HEK293T (cell line): ENCODE results near the gene TBC1D8.

Experiments used
- CTCF ChIA-PET: fragments of 350-600 bp; formaldehyde crosslinking; extraction: SDS; loops from one replicate; lab custom pipeline; 2021; ENCODE audit warnings: antibody characterized with exemption, inconsistent platforms; lab: Yijun Ruan, JAX
- POLR2A ChIA-PET: fragments of 350-600 bp; formaldehyde crosslinking; extraction: SDS; loops from one replicate; lab custom pipeline; 2020; ENCODE audit warnings: antibody characterized with exemption, inconsistent platforms; lab: Yijun Ruan, JAX
- DNase-seq: peaks from one replicate; pipeline ENCODE4 v3.0.0; 2012; ENCODE audit warnings: mixed read lengths; ENCODE audit errors: extremely low spot score
- BHLHE40 ChIP-seq: fragments of 450-650 bp; IDR thresholded peaks from 2 replicates; pipeline ENCODE4 v1.6.1; 2016; ENCODE audit warnings: mild to moderate bottlenecking, moderate library complexity, borderline replicate concordance
- CTBP1 ChIP-seq: fragments of 450-650 bp; IDR thresholded peaks from 2 replicates; pipeline ENCODE4 v1.6.1; 2016; ENCODE audit warnings: borderline replicate concordance
- ELF4 ChIP-seq: fragments of 450-650 bp; IDR thresholded peaks from 2 replicates; pipeline ENCODE4 v1.6.1; 2017; ENCODE audit warnings: antibody characterized with exemption
- FOXA1 ChIP-seq: fragments of 450-650 bp; IDR thresholded peaks from 2 replicates; pipeline ENCODE4 v1.6.1; 2016; ENCODE audit warnings: mild to moderate bottlenecking
- FOXK2 ChIP-seq: fragments of 450-650 bp; IDR thresholded peaks from 2 replicates; pipeline ENCODE4 v1.6.1; 2016; ENCODE audit warnings: mild to moderate bottlenecking
- FOXM1 ChIP-seq: fragments of 450-650 bp; IDR thresholded peaks from 2 replicates; pipeline ENCODE4 v1.6.1; 2017; ENCODE audit warnings: mild to moderate bottlenecking, borderline replicate concordance
- HDGF ChIP-seq: fragments of 450-650 bp; IDR thresholded peaks from 2 replicates; pipeline ENCODE4 v1.6.1; 2017; ENCODE audit warnings: antibody characterized with exemption, borderline replicate concordance
- L3MBTL2 ChIP-seq: fragments of 450-650 bp; conservative IDR thresholded peaks from 2 replicates; pipeline ENCODE4 v1.6.1; 2016; ENCODE audit warnings: mild to moderate bottlenecking
- LEF1 ChIP-seq: fragments of 450-650 bp; IDR thresholded peaks from 2 replicates; pipeline ENCODE4 v1.6.1; 2017; ENCODE audit warnings: mild to moderate bottlenecking, borderline replicate concordance
- NFRKB ChIP-seq: fragments of 450-650 bp; IDR thresholded peaks from 2 replicates; pipeline ENCODE4 v1.6.1; 2016; ENCODE audit warnings: mild to moderate bottlenecking, moderate library complexity
- SP1 ChIP-seq: fragments of 450-650 bp; IDR thresholded peaks from 2 replicates; pipeline ENCODE4 v1.6.1; 2017
- SUZ12 ChIP-seq: fragments of 450-650 bp; IDR thresholded peaks from 2 replicates; pipeline ENCODE4 v1.6.1; 2016; ENCODE audit warnings: mild to moderate bottlenecking
- TARDBP ChIP-seq: fragments of 450-650 bp; IDR thresholded peaks from 2 replicates; pipeline ENCODE4 v1.6.1; 2016
- ZNF384 ChIP-seq: fragments of 450-650 bp; IDR thresholded peaks from 2 replicates; pipeline ENCODE4 v1.6.1; 2016
- TF ChIP-seq, protein P1 (sequence below): fragments of 450-650 bp; IDR thresholded peaks from 2 replicates; pipeline ENCODE4 v1.6.1; 2016

TBC1D8 gene

GRCh38 chr2:100959225-100959880, 191.8 kb downstream of the TBC1D8 start:
- POLR2A ChIA-PET: no interaction called here

GRCh38 chr2:100957996-100958653, 193.1 kb downstream of the TBC1D8 start:
- TF ChIP-seq TARDBP: no peak
- no peak for TF ChIP-seq FOXK2
- no peak for TF ChIP-seq LEF1
- no peak for TF ChIP-seq ELF4
- no peak for TF ChIP-seq HDGF
- TF ChIP-seq SP1: no peak
- TF ChIP-seq SUZ12: no peak
- TF ChIP-seq FOXA1: no peak
- no peak for TF ChIP-seq FOXM1
- TF ChIP-seq BHLHE40: no peak
- no peak for TF ChIP-seq L3MBTL2
- TF ChIP-seq, protein P1, sequence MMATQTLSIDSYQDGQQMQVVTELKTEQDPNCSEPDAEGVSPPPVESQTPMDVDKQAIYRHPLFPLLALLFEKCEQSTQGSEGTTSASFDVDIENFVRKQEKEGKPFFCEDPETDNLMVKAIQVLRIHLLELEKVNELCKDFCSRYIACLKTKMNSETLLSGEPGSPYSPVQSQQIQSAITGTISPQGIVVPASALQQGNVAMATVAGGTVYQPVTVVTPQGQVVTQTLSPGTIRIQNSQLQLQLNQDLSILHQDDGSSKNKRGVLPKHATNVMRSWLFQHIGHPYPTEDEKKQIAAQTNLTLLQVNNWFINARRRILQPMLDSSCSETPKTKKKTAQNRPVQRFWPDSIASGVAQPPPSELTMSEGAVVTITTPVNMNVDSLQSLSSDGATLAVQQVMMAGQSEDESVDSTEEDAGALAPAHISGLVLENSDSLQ: no peak
- TF ChIP-seq ZNF384: no peak
- no peak for TF ChIP-seq NFRKB
- no peak for TF ChIP-seq CTBP1
- no peak for DNase-seq
- POLR2A ChIA-PET: no interaction called here

More at GRCh38 chr2:100959225-100959880, 191.8 kb downstream of the TBC1D8 start:
- no peak for DNase-seq
- TF ChIP-seq ELF4 (no peak), SP1 (no peak), TARDBP (no peak)
- TF ChIP-seq, protein P1: no peak
- CTCF ChIA-PET: interaction anchor here (0.6 kb wide), 1 partner anchor 365 kb away, joined by 3 read pairs; no protein-coding TSS in a partner anchor

More at GRCh38 chr2:100957996-100958653, 193.1 kb downstream of the TBC1D8 start:
- CTCF ChIA-PET: no interaction called here
